T-helper 17 cell (primary cell): Measurements from ENCODE around the gene IFIT1. TPM values are rescaled to one million over a fixed set of nuclear protein-coding genes. Genes with fewer than 3 reads are reported as not detected.
"Not testable (repeated sequence)": the region's sequence is repeated elsewhere in the genome, so short reads cannot be mapped to it uniquely, and the experiment has no call there.

Experiments used
- ATAC-seq: fragments of 150-1000 bp; cut with Tn5 transposase; 2 replicates; pipeline ENCODE4 v1.10.0; 2021; ENCODE audit warnings: mild to moderate bottlenecking, moderate library complexity
- DNase-seq, 3 donors: peaks; one replicate each; pipeline versions ENCODE4 v3.0.0 to v3.0.0-alpha.2; 2020 to 2021
- H3K9me3 ChIP-seq: one replicate; pipeline ENCODE4 v1.7.0; 2013; ENCODE audit warnings: low read length, mild to moderate bottlenecking; ENCODE audit not compliant: control insufficient read depth, poor library complexity, severe bottlenecking
- H3K27ac Mint-ChIP-seq: one replicate; pipeline ENCODE4 v1.8.0; 2022; ENCODE audit warnings: mild to moderate bottlenecking, moderate library complexity, mixed read lengths
- H3K27me3 Mint-ChIP-seq: one replicate; pipeline ENCODE4 v1.8.0; 2022; ENCODE audit warnings: mixed read lengths
- H3K36me3 Mint-ChIP-seq: one replicate; pipeline ENCODE4 v1.8.0; 2022; ENCODE audit warnings: low read depth, mixed read lengths
- H3K4me1 Mint-ChIP-seq: one replicate; pipeline ENCODE4 v1.8.0; 2022; ENCODE audit warnings: mild to moderate bottlenecking, mixed read lengths
- H3K4me3 Mint-ChIP-seq: one replicate; pipeline ENCODE4 v1.8.0; 2022; ENCODE audit warnings: mild to moderate bottlenecking, moderate library complexity, mixed read lengths
- total RNA-seq, 4 donors: library from RNA in 2 of 4; stranded (reverse) in 2 of 4; gene quantifications; one replicate each; pipeline ENCODE4 v1.2.3 and lab custom pipeline; 2022 to 2026

The IFIT1 gene
- total RNA-seq, 2 donors from 2014 or later = 1.9 to 3.8 TPM

DNA sequence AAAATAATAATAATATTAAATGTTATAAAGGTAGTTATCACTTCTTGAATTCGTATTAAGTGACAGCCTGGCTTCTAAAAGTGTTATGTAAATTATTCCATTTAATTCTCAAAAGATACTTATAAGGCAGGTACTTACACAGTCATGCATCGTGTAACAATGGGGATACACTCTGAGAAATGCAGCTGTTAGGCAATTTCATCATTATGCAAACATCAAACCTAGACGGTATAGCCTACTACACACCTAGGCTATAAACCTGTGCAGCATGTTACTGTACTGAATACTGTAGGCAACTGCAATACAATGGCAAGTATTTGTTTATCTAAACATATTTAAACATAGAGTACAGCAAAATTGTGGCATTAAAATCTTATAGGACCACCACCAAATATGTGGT is 1.5 kb downstream of the IFIT1 start:
- Mint-ChIP-seq H3K4me1 (peaks cover 13% of the 10 kb centered on the region), H3K27me3 (no peaks in the 10 kb centered on the region), H3K36me3 (peaks cover 2% of the 10 kb centered on the region), H3K4me3 (no peak overlapping the region), H3K27ac (no peak overlapping the region)
- H3K9me3 ChIP-seq = no peaks in the 10 kb centered on the region
- no peak for ATAC-seq
- DNase-seq = no peak

- no peak for ATAC-seq
- H3K4me1 Mint-ChIP-seq = peaks cover 17% of the 10 kb centered on the region
- no peaks in the 10 kb centered on the region for H3K9me3 ChIP-seq
- no peaks in the 10 kb centered on the region for H3K27me3 Mint-ChIP-seq
- no peak for DNase-seq
- peaks cover 2% of the 10 kb centered on the region for H3K36me3 Mint-ChIP-seq
- H3K27ac Mint-ChIP-seq = no peak overlapping the region
- H3K4me3 Mint-ChIP-seq = no peak overlapping the region
These were observed 2.7 kb downstream of the IFIT1 start for GRCh38 chr10:89395141-89395540.

DNA sequence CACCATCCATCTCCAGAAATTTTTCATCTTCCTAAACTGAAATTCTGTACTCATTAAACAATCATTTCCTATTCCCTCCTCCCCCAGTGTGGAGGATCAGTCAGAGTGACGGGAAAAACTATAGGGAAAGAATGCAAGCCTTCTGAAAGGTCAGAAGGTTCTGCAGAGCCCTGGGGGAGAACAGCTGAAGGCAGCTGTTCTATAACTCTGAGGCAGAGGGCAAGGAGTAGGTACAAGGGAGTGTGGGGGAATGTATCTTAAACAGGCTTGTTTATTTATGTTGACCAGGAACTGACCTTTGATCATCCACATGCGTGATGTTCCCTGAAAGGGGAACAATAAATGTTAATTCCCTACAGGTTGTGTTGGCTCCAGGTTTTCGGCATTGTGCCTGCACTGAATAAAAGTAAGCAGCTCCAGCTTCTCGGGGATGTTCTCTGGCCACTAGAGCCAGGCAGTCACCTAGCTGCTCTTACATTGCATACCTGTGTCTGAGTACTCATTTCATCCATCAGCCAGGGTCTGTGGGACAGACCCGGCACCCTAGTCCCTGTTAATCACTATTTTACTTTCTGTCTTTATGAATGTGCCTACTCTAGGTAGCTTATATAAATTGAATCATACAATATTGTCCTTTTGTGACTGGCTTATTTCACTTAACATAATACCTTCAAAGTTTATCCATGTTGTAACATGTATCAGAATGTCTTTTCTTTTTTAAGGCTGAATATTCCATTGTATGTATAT is 5.8 kb downstream of the IFIT1 start:
- Mint-ChIP-seq H3K27me3 (no peaks in the 10 kb centered on the region), H3K4me1 (peaks cover 20% of the 10 kb centered on the region), H3K36me3 (peaks cover 5% of the 10 kb centered on the region), H3K27ac (no peak overlapping the region), H3K4me3 (no peak overlapping the region)
- H3K9me3 ChIP-seq = no peaks in the 10 kb centered on the region
- ATAC-seq = no peak
- no peak for DNase-seq

GRCh38 chr10:89399956-89400355 is 7.5 kb downstream of the IFIT1 start:
- no peaks in the 10 kb centered on the region for H3K27me3 Mint-ChIP-seq
- H3K4me3 Mint-ChIP-seq = no peak overlapping the region
- ATAC-seq (no peak), DNase-seq (no peak)
- peaks cover 5% of the 10 kb centered on the region for H3K36me3 Mint-ChIP-seq
- H3K27ac Mint-ChIP-seq = no peak overlapping the region
- no peaks in the 10 kb centered on the region for H3K9me3 ChIP-seq
- H3K4me1 Mint-ChIP-seq = peaks cover 15% of the 10 kb centered on the region

DNA sequence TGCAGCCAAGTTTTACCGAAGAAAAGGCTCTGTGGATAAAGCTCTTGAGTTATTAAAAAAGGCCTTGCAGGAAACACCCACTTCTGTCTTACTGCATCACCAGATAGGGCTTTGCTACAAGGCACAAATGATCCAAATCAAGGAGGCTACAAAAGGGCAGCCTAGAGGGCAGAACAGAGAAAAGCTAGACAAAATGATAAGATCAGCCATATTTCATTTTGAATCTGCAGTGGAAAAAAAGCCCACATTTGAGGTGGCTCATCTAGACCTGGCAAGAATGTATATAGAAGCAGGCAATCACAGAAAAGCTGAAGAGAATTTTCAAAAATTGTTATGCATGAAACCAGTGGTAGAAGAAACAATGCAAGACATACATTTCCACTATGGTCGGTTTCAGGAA is 10.6 kb downstream of the IFIT1 start:
- no peak overlapping the region for H3K4me3 Mint-ChIP-seq
- ATAC-seq = no peak

GRCh38 chr10:89404104-89405047 is 12.0 kb downstream of the IFIT1 start:
- DNase-seq (no peak), ATAC-seq (no peak)
- no peak overlapping the region for H3K27ac Mint-ChIP-seq
- H3K27me3 Mint-ChIP-seq = no peaks in the 10 kb centered on the region
- peaks cover 8% of the 10 kb centered on the region for H3K4me1 Mint-ChIP-seq
- no peak overlapping the region for H3K4me3 Mint-ChIP-seq
- H3K9me3 ChIP-seq = no peaks in the 10 kb centered on the region
- H3K36me3 Mint-ChIP-seq = peaks cover 3% of the 10 kb centered on the region

More for the DNA sequence above, 10.6 kb downstream of the IFIT1 start:
- H3K27ac Mint-ChIP-seq = no peak overlapping the region
- DNase-seq = no peak
- H3K9me3 ChIP-seq = no peaks in the 10 kb centered on the region
- H3K4me1 Mint-ChIP-seq = peaks cover 9% of the 10 kb centered on the region
- no peaks in the 10 kb centered on the region for H3K27me3 Mint-ChIP-seq
- peaks cover 3% of the 10 kb centered on the region for H3K36me3 Mint-ChIP-seq

GRCh38 chr10:89406178-89406577 is 13.8 kb downstream of the IFIT1 start:
- not testable (repeated sequence) for ATAC-seq, H3K36me3 Mint-ChIP-seq, DNase-seq, H3K27me3 Mint-ChIP-seq, H3K4me3 Mint-ChIP-seq, H3K27ac Mint-ChIP-seq, H3K9me3 ChIP-seq
- H3K4me1 Mint-ChIP-seq = peaks cover 12% of the 10 kb centered on the region

DNA sequence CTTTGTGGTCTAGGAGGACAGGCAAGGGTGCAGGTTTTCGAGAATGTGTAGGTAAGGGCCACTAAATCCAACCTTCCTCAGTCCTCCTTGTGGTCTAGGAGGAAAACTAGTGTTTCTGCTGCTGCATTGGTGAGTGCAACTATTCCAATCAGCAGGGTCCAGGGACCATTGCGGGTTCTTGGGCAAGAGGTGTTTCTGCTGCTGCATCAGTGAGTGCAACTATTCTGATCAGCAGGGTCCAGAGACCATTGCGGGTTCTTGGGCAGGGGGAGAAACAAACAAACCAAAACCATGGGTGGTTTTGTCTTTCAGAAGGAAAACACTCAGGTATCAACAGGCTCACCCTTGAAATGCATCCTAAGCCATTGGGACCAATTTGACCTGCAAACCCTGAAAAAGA is 15.4 kb downstream of the IFIT1 start:
- H3K27me3 Mint-ChIP-seq, DNase-seq, ATAC-seq, H3K4me3 Mint-ChIP-seq, H3K9me3 ChIP-seq, H3K36me3 Mint-ChIP-seq, H3K27ac Mint-ChIP-seq: not testable (repeated sequence)
- H3K4me1 Mint-ChIP-seq = peaks cover 11% of the 10 kb centered on the region

DNA sequence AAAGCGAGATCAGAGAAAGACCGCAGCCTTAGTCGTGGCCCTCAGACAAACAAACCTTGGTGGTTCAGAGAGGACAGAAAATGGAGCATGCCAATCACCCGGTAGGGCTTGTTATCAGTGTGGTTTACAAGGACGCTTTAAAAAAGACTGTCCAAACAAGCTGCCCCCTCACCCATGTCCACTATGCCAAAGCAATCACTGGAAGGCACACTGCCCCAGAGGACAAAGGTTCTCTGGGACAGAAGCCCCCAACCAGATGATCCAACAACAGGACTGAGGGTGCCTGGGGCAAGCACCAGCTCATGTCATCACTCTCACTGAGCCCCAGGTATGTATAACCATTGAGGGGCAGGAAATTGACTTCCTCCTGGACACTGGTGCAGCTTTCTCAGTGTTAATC is 16.9 kb downstream of the IFIT1 start:
- not testable (repeated sequence) for ATAC-seq, H3K27ac Mint-ChIP-seq, H3K4me3 Mint-ChIP-seq, H3K9me3 ChIP-seq, DNase-seq, H3K27me3 Mint-ChIP-seq, H3K36me3 Mint-ChIP-seq
- H3K4me1 Mint-ChIP-seq = peaks cover 15% of the 10 kb centered on the region

DNA sequence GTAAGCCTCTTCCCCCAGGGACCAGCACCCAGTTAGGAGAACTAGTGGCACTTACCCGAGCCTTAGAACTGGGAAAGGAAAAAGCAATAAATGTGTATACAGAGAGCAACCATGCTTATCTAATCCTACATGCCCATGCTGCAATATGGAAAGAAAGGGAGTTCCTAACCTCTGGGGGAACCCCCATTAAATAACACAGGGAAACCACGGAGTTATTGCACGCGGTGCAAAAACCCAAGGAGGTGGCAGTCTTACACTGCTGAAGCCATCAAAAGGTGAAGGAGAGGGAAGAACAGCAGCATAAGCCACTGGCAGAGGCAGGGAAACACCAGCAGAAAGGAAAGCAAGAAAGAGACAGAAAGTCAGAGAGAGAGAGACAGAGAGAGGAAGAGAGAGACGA is 18.1 kb downstream of the IFIT1 start:
- not testable (repeated sequence) for H3K9me3 ChIP-seq, H3K27me3 Mint-ChIP-seq, DNase-seq, H3K27ac Mint-ChIP-seq, ATAC-seq, H3K4me3 Mint-ChIP-seq, H3K36me3 Mint-ChIP-seq
- peaks cover 19% of the 10 kb centered on the region for H3K4me1 Mint-ChIP-seq

- not testable (repeated sequence) for ATAC-seq, H3K27me3 Mint-ChIP-seq, H3K4me3 Mint-ChIP-seq, DNase-seq, H3K9me3 ChIP-seq, H3K27ac Mint-ChIP-seq, H3K36me3 Mint-ChIP-seq
- peaks cover 23% of the 10 kb centered on the region for H3K4me1 Mint-ChIP-seq
These were observed 18.7 kb downstream of the IFIT1 start for GRCh38 chr10:89411135-89411534.

GRCh38 chr10:89412276-89412675 is 19.9 kb downstream of the IFIT1 start:
- H3K9me3 ChIP-seq, DNase-seq, ATAC-seq, H3K36me3 Mint-ChIP-seq, H3K27me3 Mint-ChIP-seq: not testable (repeated sequence)
- Mint-ChIP-seq H3K27ac (peak overlapping the region; percentile 24), H3K4me3 (peak overlapping the region; percentile 36), H3K4me1 (peaks cover 30% of the 10 kb centered on the region)

DNA sequence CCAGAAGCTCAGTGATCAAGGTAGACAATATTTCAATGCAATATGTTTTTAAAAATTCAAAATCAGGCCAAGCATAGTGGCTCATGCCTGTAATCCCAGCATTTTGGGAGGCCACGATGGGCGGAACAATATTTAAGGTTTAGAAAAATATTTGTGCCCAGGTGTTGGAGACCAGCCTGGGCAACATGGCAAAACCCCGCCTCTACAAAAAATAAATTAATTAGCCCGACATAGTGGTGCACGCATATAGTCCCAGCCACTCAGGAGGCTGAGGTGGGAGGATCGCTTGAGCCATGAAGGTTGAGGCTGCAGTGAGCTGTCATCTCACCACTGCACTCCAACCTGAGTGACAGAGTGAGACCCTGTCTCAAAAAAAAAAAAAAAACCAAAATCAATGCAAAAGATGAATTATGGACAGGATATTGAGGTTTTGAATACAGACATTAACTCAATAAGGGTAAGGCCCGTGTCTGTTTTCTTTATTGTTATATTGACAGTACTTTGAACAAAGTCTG is 21.0 kb downstream of the IFIT1 start:
- no peak for DNase-seq
- Mint-ChIP-seq H3K36me3 (peaks cover 5% of the 10 kb centered on the region), H3K27ac (peak overlapping the region; percentile 98), H3K4me3 (peak overlapping the region; percentile 98), H3K4me1 (peaks cover 39% of the 10 kb centered on the region), H3K27me3 (no peaks in the 10 kb centered on the region)
- no peak for ATAC-seq
- no peaks in the 10 kb centered on the region for H3K9me3 ChIP-seq
